Stimulated activated CD4-positive, alpha-beta T cell treated with anti-CD3 and anti-CD28 coated beads, TNF-alpha, amount 100 ng/mL, for 4 hours (primary cell): ENCODE measurements around the gene WDR35.

Source experiments
- DNase-seq, 3 experiments: peaks; one replicate each; pipeline ENCODE4 v3.0.0-alpha.2; 2020; ENCODE audit warnings: low read depth in 3 of 3

Gene WDR35

GRCh38 chr2:20011276-20012031, 21.5 kb upstream of the WDR35 start:
- DNase-seq, result no peak

GRCh38 chr2:20008703-20009102, 18.8 kb upstream of the WDR35 start:
- DNase-seq, result no peak

- no peak for DNase-seq
These were observed 16.1 kb upstream of the WDR35 start for GRCh38 chr2:20005891-20006470.

- DNase-seq, result no peak
These were observed 15.2 kb upstream of the WDR35 start for GRCh38 chr2:20005067-20005627.

- no peak for DNase-seq
These were observed 11.5 kb upstream of the WDR35 start for GRCh38 chr2:20001361-20001863.

- no peak for DNase-seq
These were observed 3.8 kb upstream of the WDR35 start for GRCh38 chr2:19993731-19994130.

GRCh38 chr2:19991895-19992294, 2.0 kb upstream of the WDR35 start:
- DNase-seq, result no peak

- DNase-seq, result no peak
These were observed 467 bp upstream of the WDR35 start for GRCh38 chr2:19990416-19990728.

- no peak for DNase-seq
These were observed 601 bp downstream of the WDR35 start for GRCh38 chr2:19989342-19989666.

- DNase-seq, result no peak
These were observed 1.3 kb downstream of the WDR35 start for GRCh38 chr2:19988600-19988999.

GRCh38 chr2:19987936-19988335, 2.0 kb downstream of the WDR35 start:
- DNase-seq, result no peak

- no peak for DNase-seq
These were observed 7.6 kb downstream of the WDR35 start for GRCh38 chr2:19982268-19982667.

- DNase-seq, result no peak
These were observed 10.0 kb downstream of the WDR35 start for GRCh38 chr2:19979932-19980331.

- no peak for DNase-seq
These were observed 16.4 kb downstream of the WDR35 start for GRCh38 chr2:19973466-19973865.

GRCh38 chr2:19971691-19972090, 18.2 kb downstream of the WDR35 start:
- DNase-seq, result no peak

GRCh38 chr2:19963386-19963785, 26.5 kb downstream of the WDR35 start:
- DNase-seq, result no peak

- DNase-seq, result peak in 2 of 3 experiments; percentile 0 to 4
These were observed 34.1 kb downstream of the WDR35 start for GRCh38 chr2:19955544-19956422.

GRCh38 chr2:19949071-19949470, 40.8 kb downstream of the WDR35 start:
- no peak for DNase-seq

GRCh38 chr2:19947184-19947940, 42.5 kb downstream of the WDR35 start:
- DNase-seq, result no peak

- no peak for DNase-seq
These were observed 45.6 kb downstream of the WDR35 start for GRCh38 chr2:19944205-19944845.

GRCh38 chr2:19943189-19943588, 46.7 kb downstream of the WDR35 start:
- DNase-seq, result no peak
